ENCODE results near the gene TC2N.

The TC2N gene

GRCh38 chr14:91882776-91883175 lies 15.4 kb upstream of the TC2N start:
- Histone ChIP-seq H3K4me1 (ENCODE audit: insufficient read depth, insufficient read length) (no peaks in the 10 kb centered on the region), H3K9ac (ENCODE audit: insufficient read length, low read depth) (no peak overlapping the region), H3K4me3 (ENCODE audit: insufficient read length, low read depth) (no peak overlapping the region), H3K27me3 (ENCODE audit: insufficient read depth, insufficient read length) (no peaks in the 10 kb centered on the region), H3K9me3 (ENCODE audit: insufficient read depth, low read length) (no peaks in the 10 kb centered on the region), H3K36me3 (ENCODE audit: insufficient read depth, insufficient read length, low read length) (no peaks in the 10 kb centered on the region)
- TF ChIP-seq SUZ12 (IDR thresholded peaks at IDR 0.05; ENCODE audit: extremely low read depth, insufficient read depth, insufficient read length): no peak
- no peak for TF ChIP-seq YY1 (IDR thresholded peaks at IDR 0.05; ENCODE audit: insufficient read depth, insufficient read length)
- TF ChIP-seq ZNF274 (IDR thresholded peaks at IDR 0.05; ENCODE audit: low read depth, low read length): no peak
- DNase-seq (ENCODE audit: low read depth, low spot score): no peak

- H3K36me3 ChIP-seq (ENCODE audit: insufficient read depth, insufficient read length, low read length): no peaks in the 10 kb centered on the region
Measured at GRCh38 chr14:91882369-91882768, 15.0 kb upstream of the TC2N start.

GRCh38 chr14:91879196-91879595 lies 11.9 kb upstream of the TC2N start:
- no peaks in the 10 kb centered on the region for H3K36me3 ChIP-seq (ENCODE audit: insufficient read depth, insufficient read length, low read length)
- DNase-seq (ENCODE audit: low read depth, low spot score): no peak

More at GRCh38 chr14:91882369-91882768, 15.0 kb upstream of the TC2N start:
- TF ChIP-seq YY1 (IDR thresholded peaks at IDR 0.05; ENCODE audit: insufficient read depth, insufficient read length) (no peak), SUZ12 (IDR thresholded peaks at IDR 0.05; ENCODE audit: extremely low read depth, insufficient read depth, insufficient read length) (no peak), ZNF274 (IDR thresholded peaks at IDR 0.05; ENCODE audit: low read depth, low read length) (no peak)
- H3K9ac ChIP-seq (ENCODE audit: insufficient read length, low read depth): no peak overlapping the region
- no peaks in the 10 kb centered on the region for H3K9me3 ChIP-seq (ENCODE audit: insufficient read depth, low read length)
- no peak for DNase-seq (ENCODE audit: low read depth, low spot score)
- H3K27me3 ChIP-seq (ENCODE audit: insufficient read depth, insufficient read length): no peaks in the 10 kb centered on the region
- H3K4me3 ChIP-seq (ENCODE audit: insufficient read length, low read depth): no peak overlapping the region
- no peaks in the 10 kb centered on the region for H3K4me1 ChIP-seq (ENCODE audit: insufficient read depth, insufficient read length)

GRCh38 chr14:91878274-91878673 lies 10.9 kb upstream of the TC2N start:
- Histone ChIP-seq H3K36me3 (ENCODE audit: insufficient read depth, insufficient read length, low read length) (no peaks in the 10 kb centered on the region), H3K4me1 (ENCODE audit: insufficient read depth, insufficient read length) (peaks cover 4% of the 10 kb centered on the region), H3K27me3 (ENCODE audit: insufficient read depth, insufficient read length) (no peaks in the 10 kb centered on the region), H3K9me3 (ENCODE audit: insufficient read depth, low read length) (no peaks in the 10 kb centered on the region), H3K9ac (ENCODE audit: insufficient read length, low read depth) (no peak overlapping the region), H3K4me3 (ENCODE audit: insufficient read length, low read depth) (no peak overlapping the region)
- TF ChIP-seq ZNF274 (IDR thresholded peaks at IDR 0.05; ENCODE audit: low read depth, low read length) (no peak), SUZ12 (IDR thresholded peaks at IDR 0.05; ENCODE audit: extremely low read depth, insufficient read depth, insufficient read length) (no peak), YY1 (IDR thresholded peaks at IDR 0.05; ENCODE audit: insufficient read depth, insufficient read length) (no peak)
- no peak for DNase-seq (ENCODE audit: low read depth, low spot score)

More at GRCh38 chr14:91879196-91879595, 11.9 kb upstream of the TC2N start:
- Histone ChIP-seq H3K4me1 (ENCODE audit: insufficient read depth, insufficient read length) (no peaks in the 10 kb centered on the region), H3K27me3 (ENCODE audit: insufficient read depth, insufficient read length) (no peaks in the 10 kb centered on the region), H3K9me3 (ENCODE audit: insufficient read depth, low read length) (no peaks in the 10 kb centered on the region), H3K4me3 (ENCODE audit: insufficient read length, low read depth) (no peak overlapping the region), H3K9ac (ENCODE audit: insufficient read length, low read depth) (no peak overlapping the region)
- TF ChIP-seq ZNF274 (IDR thresholded peaks at IDR 0.05; ENCODE audit: low read depth, low read length): no peak
- no peak for TF ChIP-seq SUZ12 (IDR thresholded peaks at IDR 0.05; ENCODE audit: extremely low read depth, insufficient read depth, insufficient read length)
- no peak for TF ChIP-seq YY1 (IDR thresholded peaks at IDR 0.05; ENCODE audit: insufficient read depth, insufficient read length)

GRCh38 chr14:91877376-91877915 lies 10.1 kb upstream of the TC2N start:
- DNase-seq (ENCODE audit: low read depth, low spot score): no peak
- no peaks in the 10 kb centered on the region for H3K9me3 ChIP-seq (ENCODE audit: insufficient read depth, low read length)
- no peak for TF ChIP-seq SUZ12 (IDR thresholded peaks at IDR 0.05; ENCODE audit: extremely low read depth, insufficient read depth, insufficient read length)
- TF ChIP-seq YY1 (IDR thresholded peaks at IDR 0.05; ENCODE audit: insufficient read depth, insufficient read length): no peak
- no peak for TF ChIP-seq ZNF274 (IDR thresholded peaks at IDR 0.05; ENCODE audit: low read depth, low read length)
- no peak overlapping the region for H3K4me3 ChIP-seq (ENCODE audit: insufficient read length, low read depth)
- no peak overlapping the region for H3K9ac ChIP-seq (ENCODE audit: insufficient read length, low read depth)
- no peaks in the 10 kb centered on the region for H3K27me3 ChIP-seq (ENCODE audit: insufficient read depth, insufficient read length)
- H3K4me1 ChIP-seq (ENCODE audit: insufficient read depth, insufficient read length): peaks cover 4% of the 10 kb centered on the region
- H3K36me3 ChIP-seq (ENCODE audit: insufficient read depth, insufficient read length, low read length): no peaks in the 10 kb centered on the region

GRCh38 chr14:91876492-91876891 lies 9.2 kb upstream of the TC2N start:
- TF ChIP-seq ZNF274 (IDR thresholded peaks at IDR 0.05; ENCODE audit: low read depth, low read length) (no peak), SUZ12 (IDR thresholded peaks at IDR 0.05; ENCODE audit: extremely low read depth, insufficient read depth, insufficient read length) (no peak), YY1 (IDR thresholded peaks at IDR 0.05; ENCODE audit: insufficient read depth, insufficient read length) (no peak)
- Histone ChIP-seq H3K36me3 (ENCODE audit: insufficient read depth, insufficient read length, low read length) (no peaks in the 10 kb centered on the region), H3K4me1 (ENCODE audit: insufficient read depth, insufficient read length) (peaks cover 4% of the 10 kb centered on the region), H3K4me3 (ENCODE audit: insufficient read length, low read depth) (no peak overlapping the region), H3K9ac (ENCODE audit: insufficient read length, low read depth) (no peak overlapping the region), H3K9me3 (ENCODE audit: insufficient read depth, low read length) (no peaks in the 10 kb centered on the region), H3K27me3 (ENCODE audit: insufficient read depth, insufficient read length) (no peaks in the 10 kb centered on the region)
- DNase-seq (ENCODE audit: low read depth, low spot score): no peak

- Histone ChIP-seq H3K4me1 (ENCODE audit: insufficient read depth, insufficient read length) (peaks cover 4% of the 10 kb centered on the region), H3K27me3 (ENCODE audit: insufficient read depth, insufficient read length) (no peaks in the 10 kb centered on the region), H3K36me3 (ENCODE audit: insufficient read depth, insufficient read length, low read length) (no peaks in the 10 kb centered on the region), H3K9ac (ENCODE audit: insufficient read length, low read depth) (no peak overlapping the region), H3K4me3 (ENCODE audit: insufficient read length, low read depth) (no peak overlapping the region), H3K9me3 (ENCODE audit: insufficient read depth, low read length) (no peaks in the 10 kb centered on the region)
- DNase-seq (ENCODE audit: low read depth, low spot score): no peak
- TF ChIP-seq YY1 (IDR thresholded peaks at IDR 0.05; ENCODE audit: insufficient read depth, insufficient read length): no peak
- no peak for TF ChIP-seq SUZ12 (IDR thresholded peaks at IDR 0.05; ENCODE audit: extremely low read depth, insufficient read depth, insufficient read length)
- no peak for TF ChIP-seq ZNF274 (IDR thresholded peaks at IDR 0.05; ENCODE audit: low read depth, low read length)
Measured at GRCh38 chr14:91875525-91876286, 8.4 kb upstream of the TC2N start.
